ENCODE data around the gene FREY1.

Gene FREY1

GRCh38 chr11:45885274-45885920 is 21.7 kb downstream of the FREY1 start, which contains the start of gene MAPK8IP1:
TSS of gene MAPK8IP1 (plus strand) at chr11:45885651. CDS start at chr11:45885821, 170 bp downstream.
- Mint-ChIP-seq H3K36me3 (peaks cover 5% of the 10 kb centered on the region), H3K27me3 (peaks cover 33% of the 10 kb centered on the region), H3K27ac (no peak within 1 kb of the TSS), H3K4me1 (peaks cover 8% of the 10 kb centered on the region), H3K4me3 (peak within 1 kb of the TSS; percentile 49), H3K9me3 (no peaks in the 10 kb centered on the region)
- CTCF ChIA-PET, result no interaction called here
- peak; percentile 69 for DNase-seq

DNA sequence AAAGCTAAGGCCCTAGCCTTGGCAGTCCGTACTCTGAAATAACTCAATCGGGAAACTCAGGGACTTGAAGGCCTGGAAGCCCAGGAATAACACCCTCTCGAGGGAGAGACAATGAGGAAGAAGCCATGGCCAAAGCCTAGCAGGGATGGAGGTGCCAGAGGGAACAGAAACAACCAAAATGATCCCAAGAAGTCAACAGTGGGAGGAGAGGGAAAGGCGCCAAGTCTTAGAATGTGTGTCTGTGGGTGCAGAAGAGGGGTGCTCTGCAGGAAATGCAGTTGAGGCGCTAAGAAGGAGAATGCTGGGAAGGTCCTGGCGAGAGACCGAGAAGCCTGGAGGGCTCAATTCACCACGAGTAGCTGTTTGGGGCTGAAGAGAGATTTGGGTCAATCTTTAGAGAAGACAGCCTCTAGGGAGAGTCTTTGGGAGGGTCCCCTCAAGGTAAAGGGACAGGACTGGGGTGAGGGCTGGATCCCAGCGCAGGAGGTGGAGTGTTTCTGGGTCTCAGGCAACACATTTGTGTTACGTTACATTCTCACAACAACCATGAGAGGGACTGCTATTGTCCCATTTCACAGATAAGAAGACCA is 22.4 kb downstream of the FREY1 start:
- H3K36me3 Mint-ChIP-seq, result peaks cover 10% of the 10 kb centered on the region
- no peaks in the 10 kb centered on the region for H3K9me3 Mint-ChIP-seq
- CTCF ChIA-PET, result no interaction called here
- peaks cover 8% of the 10 kb centered on the region for H3K4me1 Mint-ChIP-seq
- peaks cover 33% of the 10 kb centered on the region for H3K27me3 Mint-ChIP-seq
- no peak for DNase-seq
- peak overlapping the region; percentile 49 for H3K4me3 Mint-ChIP-seq
- no peak overlapping the region for H3K27ac Mint-ChIP-seq

- CTCF ChIA-PET, result no interaction called here
- no peak overlapping the region for H3K4me3 Mint-ChIP-seq
- no peak for DNase-seq
- peaks cover 21% of the 10 kb centered on the region for H3K27me3 Mint-ChIP-seq
- H3K36me3 Mint-ChIP-seq, result peaks cover 22% of the 10 kb centered on the region
- no peaks in the 10 kb centered on the region for H3K9me3 Mint-ChIP-seq
- peaks cover 8% of the 10 kb centered on the region for H3K4me1 Mint-ChIP-seq
- H3K27ac Mint-ChIP-seq, result no peak overlapping the region
Observed at GRCh38 chr11:45881708-45882368, 25.2 kb downstream of the FREY1 start.

DNA sequence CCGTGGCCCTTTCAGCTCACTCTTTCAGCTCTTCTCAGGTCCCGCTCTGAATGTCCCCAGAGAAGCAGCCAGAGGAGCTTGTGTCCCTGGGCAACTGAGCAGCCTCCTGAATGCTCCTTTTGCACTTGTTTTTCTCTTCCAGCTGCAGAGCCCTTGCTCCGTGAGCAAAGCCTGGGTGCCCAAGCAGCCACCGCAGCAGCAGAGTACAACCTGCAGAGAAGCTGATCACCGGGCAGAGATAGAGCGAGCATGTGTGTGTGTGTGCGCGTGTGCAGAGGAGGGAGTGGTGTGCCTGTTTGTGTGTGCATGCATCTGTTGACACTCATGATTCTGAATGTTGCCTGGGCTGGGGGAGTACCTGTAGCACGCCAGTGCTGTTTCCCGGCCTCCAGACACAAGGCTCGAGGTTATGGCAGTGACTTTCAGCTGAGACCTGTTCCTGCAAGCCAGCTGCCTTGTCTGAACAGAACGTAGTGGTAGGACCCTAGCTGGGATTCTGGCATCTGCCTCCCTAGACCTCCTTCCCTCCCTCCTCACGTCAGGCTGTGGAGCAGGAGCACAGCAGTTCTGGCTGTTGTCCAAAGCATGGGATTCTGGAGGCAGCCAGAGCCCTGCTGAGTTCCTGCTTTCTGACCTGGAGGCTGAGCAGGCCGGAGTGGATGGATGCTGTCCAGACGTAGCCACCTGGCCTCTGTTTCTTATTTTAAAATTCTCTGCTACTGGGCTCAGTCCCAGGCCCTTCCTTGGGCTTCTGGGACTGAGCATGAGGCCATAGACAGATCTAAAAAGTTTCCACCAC is 26.1 kb downstream of the FREY1 start:
- Mint-ChIP-seq H3K4me1 (peaks cover 8% of the 10 kb centered on the region), H3K36me3 (peaks cover 28% of the 10 kb centered on the region), H3K27me3 (peaks cover 13% of the 10 kb centered on the region), H3K27ac (no peak overlapping the region), H3K9me3 (no peaks in the 10 kb centered on the region), H3K4me3 (no peak overlapping the region)
- CTCF ChIA-PET, result interaction anchor here (0.5 kb wide), 1 partner anchor 1823 kb away, joined by 3 read pairs; no protein-coding TSS in a partner anchor
- no peak for DNase-seq

DNA sequence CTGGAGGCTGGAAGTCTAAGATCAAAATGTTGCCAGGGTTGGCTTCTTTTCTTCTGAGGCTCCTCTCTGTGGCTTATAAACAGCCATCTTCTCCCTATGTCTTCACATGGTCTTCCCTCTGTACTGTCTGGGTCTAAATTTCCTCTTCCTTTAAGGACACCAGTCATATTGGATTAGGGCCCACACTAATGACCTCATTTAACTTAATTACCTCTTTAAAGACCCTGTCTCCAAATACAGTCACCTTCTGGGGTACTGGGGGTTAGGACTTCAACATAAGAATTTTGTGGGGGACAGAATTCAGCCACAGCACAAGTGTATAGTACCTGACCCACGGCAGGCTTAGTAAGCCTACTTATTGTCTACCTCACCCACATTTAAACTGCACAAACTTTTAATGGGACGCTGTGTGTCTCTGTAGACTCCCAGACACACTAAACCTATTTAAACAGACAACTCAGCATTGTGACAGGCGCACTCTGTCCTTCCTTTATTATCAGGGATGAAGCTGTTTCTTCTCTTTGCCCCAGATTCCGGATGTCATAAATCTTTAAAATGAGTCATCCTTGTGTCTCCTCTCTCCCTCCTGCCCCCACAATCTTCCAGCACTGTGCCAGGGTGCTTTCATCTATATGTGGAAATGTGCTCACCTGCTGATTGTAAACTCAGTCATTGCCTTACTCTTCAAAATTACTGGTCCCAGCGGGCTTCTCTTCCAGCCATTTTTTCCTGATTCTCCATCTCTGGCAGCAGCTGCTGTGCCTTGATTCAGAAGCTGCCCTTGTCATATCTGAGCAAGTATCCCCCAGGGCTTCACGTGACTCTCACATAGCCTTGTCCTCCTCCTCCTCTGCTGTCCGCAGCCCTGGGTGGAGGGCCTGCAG is 27.0 kb downstream of the FREY1 start:
- H3K27me3 Mint-ChIP-seq, result peaks cover 7% of the 10 kb centered on the region
- no peak overlapping the region for H3K4me3 Mint-ChIP-seq
- peaks cover 5% of the 10 kb centered on the region for H3K4me1 Mint-ChIP-seq
- DNase-seq, result no peak
- H3K36me3 Mint-ChIP-seq, result peaks cover 28% of the 10 kb centered on the region
- CTCF ChIA-PET, result no interaction called here
- H3K27ac Mint-ChIP-seq, result no peak overlapping the region
- H3K9me3 Mint-ChIP-seq, result no peaks in the 10 kb centered on the region

GRCh38 chr11:45877845-45878244 is 29.2 kb downstream of the FREY1 start:
- H3K4me3 Mint-ChIP-seq, result no peak overlapping the region
- peaks cover 30% of the 10 kb centered on the region for H3K36me3 Mint-ChIP-seq
- no peaks in the 10 kb centered on the region for H3K9me3 Mint-ChIP-seq
- no peak for DNase-seq
- CTCF ChIA-PET, result no interaction called here
- no peaks in the 10 kb centered on the region for H3K4me1 Mint-ChIP-seq
- no peaks in the 10 kb centered on the region for H3K27me3 Mint-ChIP-seq
- no peak overlapping the region for H3K27ac Mint-ChIP-seq

- Mint-ChIP-seq H3K27ac (no peak overlapping the region), H3K4me3 (no peak overlapping the region), H3K9me3 (no peaks in the 10 kb centered on the region), H3K4me1 (no peaks in the 10 kb centered on the region), H3K36me3 (peaks cover 32% of the 10 kb centered on the region), H3K27me3 (no peaks in the 10 kb centered on the region)
- CTCF ChIA-PET, result no interaction called here
- DNase-seq, result no peak
Observed at GRCh38 chr11:45877221-45877620, 29.9 kb downstream of the FREY1 start.

DNA sequence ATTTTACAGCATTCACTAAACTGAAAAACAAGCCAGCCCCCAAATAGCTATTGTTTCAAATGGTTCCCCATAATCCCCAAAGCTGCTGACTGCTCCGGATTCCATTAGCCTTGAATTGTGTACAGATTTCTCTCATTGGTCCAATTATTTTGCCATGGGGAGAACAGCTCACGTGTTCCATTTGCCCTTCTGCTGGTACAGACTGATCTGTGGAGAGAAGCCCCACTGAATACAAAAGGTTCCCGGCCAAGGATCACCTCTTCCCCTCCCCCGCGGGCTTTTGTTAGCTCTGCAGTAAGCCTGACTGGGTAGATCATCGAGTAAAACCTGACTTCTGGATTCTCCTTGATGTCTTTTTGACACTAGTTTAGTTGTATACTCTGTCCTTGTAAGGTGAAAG is 30.7 kb downstream of the FREY1 start:
- CTCF ChIA-PET, result no interaction called here
- H3K27me3 Mint-ChIP-seq, result no peaks in the 10 kb centered on the region

GRCh38 chr11:45872651-45873356 is 34.3 kb downstream of the FREY1 start:
- peak; percentile 57 for DNase-seq
- H3K36me3 Mint-ChIP-seq, result peaks cover 40% of the 10 kb centered on the region
- CTCF ChIA-PET, result interaction anchor here (0.7 to 2.8 kb wide), 15 partner anchors 10 to 443 kb away, joined by 3 to 10 read pairs (median 3); no protein-coding TSS in a partner anchor

More for the DNA sequence above, 30.7 kb downstream of the FREY1 start:
- no peaks in the 10 kb centered on the region for H3K9me3 Mint-ChIP-seq
- no peak overlapping the region for H3K4me3 Mint-ChIP-seq
- no peak for DNase-seq
- no peak overlapping the region for H3K27ac Mint-ChIP-seq
- H3K36me3 Mint-ChIP-seq, result peaks cover 33% of the 10 kb centered on the region
- no peaks in the 10 kb centered on the region for H3K4me1 Mint-ChIP-seq

DNA sequence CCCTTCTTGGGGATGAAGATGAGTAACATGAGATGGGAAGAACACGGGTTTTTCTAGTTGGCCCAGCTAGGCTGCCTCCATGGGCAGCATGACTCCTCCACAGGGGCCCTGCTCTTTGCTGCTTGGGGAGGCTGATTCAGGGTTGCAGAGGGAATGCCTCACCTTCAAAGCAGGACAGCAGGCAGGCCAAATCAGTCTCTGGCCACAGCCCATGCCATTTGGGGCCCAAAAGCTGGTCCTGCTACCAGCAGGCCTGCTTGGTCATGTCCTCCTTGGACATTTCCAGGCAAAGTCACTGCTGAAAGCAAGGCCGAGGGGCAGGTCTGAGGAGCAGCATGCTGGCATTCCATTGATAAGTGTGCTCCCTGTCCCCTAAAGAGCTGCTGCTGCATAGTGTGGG is 35.4 kb downstream of the FREY1 start:
- CTCF ChIA-PET, result interaction anchor here (0.6 to 2.8 kb wide), 5 partner anchors 12 to 434 kb away, joined by 3 to 10 read pairs (median 4); no protein-coding TSS in a partner anchor
- Mint-ChIP-seq H3K9me3 (no peaks in the 10 kb centered on the region), H3K27ac (no peak overlapping the region), H3K4me3 (no peak overlapping the region), H3K36me3 (peaks cover 39% of the 10 kb centered on the region), H3K4me1 (no peaks in the 10 kb centered on the region), H3K27me3 (no peaks in the 10 kb centered on the region)
- no peak for DNase-seq

More at GRCh38 chr11:45872651-45873356, 34.3 kb downstream of the FREY1 start:
- Mint-ChIP-seq H3K4me3 (no peak overlapping the region), H3K4me1 (no peaks in the 10 kb centered on the region), H3K9me3 (no peaks in the 10 kb centered on the region), H3K27ac (no peak overlapping the region), H3K27me3 (no peaks in the 10 kb centered on the region)

GRCh38 chr11:45870706-45871105 is 36.4 kb downstream of the FREY1 start:
- DNase-seq, result no peak
- Mint-ChIP-seq H3K4me3 (no peak overlapping the region), H3K9me3 (no peaks in the 10 kb centered on the region), H3K27ac (no peak overlapping the region), H3K4me1 (no peaks in the 10 kb centered on the region), H3K27me3 (no peaks in the 10 kb centered on the region), H3K36me3 (peaks cover 41% of the 10 kb centered on the region)
- CTCF ChIA-PET, result interaction anchor here (0.8 kb wide), 1 partner anchor 100 kb away, joined by 4 read pairs; no protein-coding TSS in a partner anchor

GRCh38 chr11:45869551-45869950 is 37.5 kb downstream of the FREY1 start:
- Mint-ChIP-seq H3K27me3 (no peaks in the 10 kb centered on the region), H3K36me3 (peaks cover 41% of the 10 kb centered on the region), H3K27ac (no peak overlapping the region), H3K4me1 (no peaks in the 10 kb centered on the region), H3K4me3 (no peak overlapping the region), H3K9me3 (no peaks in the 10 kb centered on the region)
- CTCF ChIA-PET, result no interaction called here
- no peak for DNase-seq

DNA sequence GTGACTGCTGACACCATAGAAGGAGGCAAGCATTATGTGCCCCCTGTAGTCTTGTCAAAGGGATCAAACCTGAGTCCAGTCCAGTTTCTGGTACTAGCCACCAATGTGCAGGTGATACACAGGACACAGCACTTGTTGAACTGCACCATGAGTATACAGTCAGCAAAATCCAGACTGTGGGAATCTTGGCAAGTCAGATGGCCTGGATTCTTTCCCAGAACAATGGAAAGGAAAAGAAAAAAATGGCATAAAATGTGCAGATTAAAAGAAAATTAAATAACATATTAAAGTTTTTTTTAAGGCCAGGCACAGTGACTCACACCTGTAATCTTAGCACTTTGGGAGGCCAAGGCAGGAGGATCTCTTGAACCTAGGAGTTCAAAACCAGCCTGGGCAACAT is 43.0 kb downstream of the FREY1 start:
- no peak for DNase-seq
- Mint-ChIP-seq H3K4me1 (no peaks in the 10 kb centered on the region), H3K27me3 (no peaks in the 10 kb centered on the region), H3K9me3 (no peaks in the 10 kb centered on the region), H3K36me3 (peaks cover 45% of the 10 kb centered on the region), H3K4me3 (no peak overlapping the region), H3K27ac (no peak overlapping the region)
- CTCF ChIA-PET, result interaction anchor here (1.4 kb wide), 1 partner anchor 19 kb away, joined by 3 read pairs; no protein-coding TSS in a partner anchor
